SK-N-SH treated with all-trans-retinoic acid at 6 μM for 48 hours (cell line): ENCODE results near the gene MRPL46.
"Not testable (repeated sequence)": the region's sequence is repeated elsewhere in the genome, so short reads cannot be mapped to it uniquely, and the experiment has no call there.

ENCODE experiments used
- ATAC-seq: fragments of 200-7000 bp; cut with Tn5 transposase; 3 replicates; pipeline ENCODE4 v1.9.1; 2020; ENCODE audit warnings: mild to moderate bottlenecking, moderate library complexity
- ARNTL ChIP-seq: fragments of 450-650 bp; formaldehyde crosslinking; IDR thresholded peaks from 2 replicates; pipeline ENCODE4 v1.5.0; 2020; ENCODE audit warnings: low read depth, mild to moderate bottlenecking, moderate library complexity, borderline replicate concordance
- BACH2 ChIP-seq: fragments of 250-450 bp; sonication (Bioruptor Pico); IDR thresholded peaks from 2 replicates; pipeline ENCODE4 v1.9.0; 2021; ENCODE audit warnings: mild to moderate bottlenecking, borderline replicate concordance
- CREB5 ChIP-seq: fragments of 250-450 bp; sonication (Bioruptor Pico); IDR thresholded peaks from 2 replicates; pipeline ENCODE4 v1.5.1; 2020; ENCODE audit warnings: low read depth, mild to moderate bottlenecking, moderate library complexity
- CSRNP3 ChIP-seq: fragments of 250-450 bp; sonication (Bioruptor Pico); IDR thresholded peaks from 2 replicates; pipeline ENCODE4 v1.5.1; 2021; ENCODE audit warnings: mild to moderate bottlenecking, moderate library complexity
- ESRRG ChIP-seq: fragments of 250-450 bp; sonication (Bioruptor Pico); IDR thresholded peaks from 2 replicates; pipeline ENCODE4 v1.6.1; 2021; ENCODE audit warnings: mild to moderate bottlenecking
- GLIS3 ChIP-seq: fragments of 250-450 bp; sonication (Bioruptor Pico); IDR thresholded peaks from 2 replicates; pipeline ENCODE4 v1.5.0; 2020; ENCODE audit warnings: mild to moderate bottlenecking, moderate library complexity
- ISL1 ChIP-seq: fragments of 250-450 bp; sonication (Bioruptor Pico); IDR thresholded peaks from 2 replicates; pipeline ENCODE4 v2.1.2; 2022; ENCODE audit warnings: mild to moderate bottlenecking, moderate library complexity
- OSR1 ChIP-seq: fragments of 250-450 bp; sonication (Bioruptor Pico); IDR thresholded peaks from 2 replicates; pipeline ENCODE4 v1.8.0; 2022; ENCODE audit warnings: moderate library complexity, mild to moderate bottlenecking, inconsistent platforms
- PATZ1 ChIP-seq: fragments of 250-450 bp; sonication (Bioruptor Pico); IDR thresholded peaks from 2 replicates; pipeline ENCODE4 v1.8.0; 2020; ENCODE audit warnings: mild to moderate bottlenecking, moderate library complexity, borderline replicate concordance
- POU6F1 ChIP-seq: fragments of 250-450 bp; sonication (Bioruptor Pico); IDR thresholded peaks from 2 replicates; pipeline ENCODE4 v1.8.0; 2021; ENCODE audit warnings: low read depth, mild to moderate bottlenecking, moderate library complexity, borderline replicate concordance
- PPARA ChIP-seq: fragments of 250-450 bp; sonication (Bioruptor Pico); IDR thresholded peaks from 2 replicates; pipeline ENCODE4 v1.5.0; 2020; ENCODE audit warnings: mild to moderate bottlenecking, borderline replicate concordance
- RARB ChIP-seq: fragments of 250-450 bp; sonication (Bioruptor Pico); IDR thresholded peaks from 2 replicates; pipeline ENCODE4 v1.8.0; 2021; ENCODE audit warnings: mild to moderate bottlenecking, moderate library complexity
- TOX ChIP-seq: fragments of 250-450 bp; sonication (Bioruptor Pico); IDR thresholded peaks from 2 replicates; pipeline ENCODE4 v1.8.0; 2021; ENCODE audit warnings: mild to moderate bottlenecking, moderate library complexity, borderline replicate concordance
- TSHZ2 ChIP-seq: fragments of 250-450 bp; sonication (Bioruptor Pico); IDR thresholded peaks from 2 replicates; pipeline ENCODE4 v1.5.0; 2020; ENCODE audit warnings: mild to moderate bottlenecking, moderate library complexity
- ZC3H10 ChIP-seq: fragments of 250-450 bp; sonication (Bioruptor Pico); IDR thresholded peaks from 2 replicates; pipeline ENCODE4 v1.5.1; 2021; ENCODE audit warnings: mild to moderate bottlenecking, moderate library complexity
- ZFP30 ChIP-seq: fragments of 450-650 bp; formaldehyde crosslinking; IDR thresholded peaks from 2 replicates; pipeline ENCODE4 v1.5.0; 2022; ENCODE audit warnings: mild to moderate bottlenecking, moderate library complexity
- ZNF565 ChIP-seq: fragments of 450-650 bp; formaldehyde crosslinking; conservative IDR thresholded peaks from 2 replicates; pipeline ENCODE4 v1.5.0; 2020; ENCODE audit warnings: low read depth, mild to moderate bottlenecking, moderate library complexity
- ZNF8 ChIP-seq: fragments of 450-650 bp; formaldehyde crosslinking; IDR thresholded peaks from 2 replicates; pipeline ENCODE4 v1.5.0; 2020; ENCODE audit warnings: mild to moderate bottlenecking, moderate library complexity

Gene MRPL46

GRCh38 chr15:88441076-88441730 is 26.0 kb downstream of the MRPL46 start (continued):
- no peak for TF ChIP-seq CSRNP3 (CRISPR knock-in tag)
- TF ChIP-seq TSHZ2 = no peak
- TF ChIP-seq, all 23 proteins: peak for 0

GRCh38 chr15:88440021-88440420 is 27.2 kb downstream of the MRPL46 start:
- no peak for ATAC-seq
- no peak for TF ChIP-seq PPARA
- TF ChIP-seq ZFP30 (CRISPR knock-in tag) = no peak

- no peak for TF ChIP-seq RARB (CRISPR knock-in tag)
- no peak for TF ChIP-seq GLIS3
- no peak for TF ChIP-seq OSR1
- TF ChIP-seq BACH2 (CRISPR knock-in tag) = no peak
- TF ChIP-seq TOX (CRISPR knock-in tag) = no peak
- TF ChIP-seq ESRRG (CRISPR knock-in tag) = no peak
- TF ChIP-seq CREB5 (CRISPR knock-in tag) = no peak
- no peak for TF ChIP-seq TSHZ2
- no peak for TF ChIP-seq ZNF565 (CRISPR knock-in tag)
- no peak for TF ChIP-seq ARNTL (CRISPR knock-in tag)
- TF ChIP-seq POU6F1 (CRISPR knock-in tag) = no peak
- TF ChIP-seq ZC3H10 = no peak
- no peak for TF ChIP-seq ZNF8 (CRISPR knock-in tag)
- no peak for TF ChIP-seq ISL1
- TF ChIP-seq PATZ1 (CRISPR knock-in tag) = no peak
- no peak for ATAC-seq
Measured at GRCh38 chr15:88438181-88438580, 29.0 kb downstream of the MRPL46 start.

- ATAC-seq = not testable (repeated sequence)
Measured at GRCh38 chr15:88434106-88434505, 33.1 kb downstream of the MRPL46 start.
